H7 (cell line): ENCODE results near the gene CLECL1. TPM values are rescaled to one million over a fixed set of nuclear protein-coding genes. Genes with fewer than 3 reads are reported as not detected.
A peak's percentile ranks its signal among the peaks of the same experiment; 100 is the strongest.
"Not testable (repeated sequence)": the region's sequence is repeated elsewhere in the genome, so short reads cannot be mapped to it uniquely, and the experiment has no call there.

Experiments
- DNase-seq: peaks from one replicate; pipeline ENCODE4 v3.0.0; 2012
- H3K27me3 ChIP-seq: 2 replicates; pipeline ENCODE4 v1.6.0; 2011; ENCODE audit warnings: mild to moderate bottlenecking, low read length; ENCODE audit not compliant: control insufficient read depth, insufficient read depth
- H3K36me3 ChIP-seq: replicated peaks from 2 replicates; pipeline ENCODE4 v1.5.1; 2011; ENCODE audit warnings: low read length; ENCODE audit not compliant: control insufficient read depth, insufficient read depth
- H3K4me3 ChIP-seq: 2 replicates; pipeline ENCODE4 v1.5.1; 2011; ENCODE audit warnings: low read depth, mild to moderate bottlenecking, control low read depth, low read length, moderate library complexity; ENCODE audit not compliant: insufficient read depth
- total RNA-seq: library from RNA; depleted of rRNA; stranded (reverse); fragments of >200 nt; shearing (Covaris generic); gene quantifications from 2 replicates; pipeline ENCODE4 v1.2.3, GENCODE V29; 2014

Gene CLECL1
- total RNA-seq, 1 experiment from 2014 or later, result not detected

DNA sequence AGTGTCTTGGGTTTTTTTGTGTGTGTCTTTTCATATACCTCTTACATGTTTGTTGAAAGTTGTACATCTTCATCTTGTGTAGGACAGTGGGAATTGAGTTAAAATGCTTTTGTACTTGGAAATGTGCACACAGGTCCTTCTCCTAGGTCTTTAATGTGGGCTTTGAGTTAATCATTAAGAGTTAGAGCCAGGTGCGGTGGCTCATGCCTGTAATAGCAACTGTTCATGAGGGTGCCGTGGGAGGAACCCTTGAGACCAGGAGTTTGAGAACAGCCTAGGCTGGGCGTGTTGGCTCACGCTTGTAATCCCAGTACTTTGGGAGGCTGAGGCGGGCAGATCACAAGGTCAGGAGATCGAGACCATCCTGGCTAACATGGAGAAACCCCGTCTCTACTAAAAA is 13.9 kb downstream of the CLECL1 start:
- DNase-seq, result no peak
- Histone ChIP-seq H3K36me3 (no peaks in the 10 kb centered on the region), H3K4me3 (no peak overlapping the region), H3K27me3 (no peaks in the 10 kb centered on the region)

GRCh38 chr12:9717070-9717925 is 15.6 kb downstream of the CLECL1 start:
- no peak for DNase-seq
- H3K27me3 ChIP-seq, result no peaks in the 10 kb centered on the region
- no peaks in the 10 kb centered on the region for H3K36me3 ChIP-seq
- no peak overlapping the region for H3K4me3 ChIP-seq

DNA sequence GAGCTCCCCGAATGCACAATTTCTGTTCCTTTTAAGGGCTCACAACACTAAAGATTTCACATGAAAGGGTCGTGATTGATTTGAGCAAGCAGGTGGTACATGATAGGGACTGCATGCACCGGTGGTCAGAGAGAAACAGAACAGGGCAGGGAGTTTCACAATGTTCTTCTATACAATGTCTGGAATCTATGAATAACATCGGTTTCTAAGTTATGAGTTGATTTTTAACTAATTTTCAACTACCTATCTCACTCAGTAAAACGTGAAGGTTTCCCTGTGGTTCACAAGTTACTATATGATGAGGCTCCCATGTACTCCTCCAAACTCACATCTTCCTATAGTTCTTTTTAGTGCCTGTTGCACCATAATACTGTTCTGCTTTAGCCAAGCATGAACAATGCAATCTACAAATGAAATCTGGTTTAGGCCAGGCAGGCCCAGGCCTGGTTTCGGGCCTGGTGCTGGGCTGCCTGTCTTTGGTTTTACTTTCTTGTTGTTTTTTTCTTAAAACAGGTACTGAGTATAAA is 19.8 kb downstream of the CLECL1 start:
- not testable (repeated sequence) for DNase-seq, H3K36me3 ChIP-seq, H3K27me3 ChIP-seq, H3K4me3 ChIP-seq

GRCh38 chr12:9711664-9712063 is 21.2 kb downstream of the CLECL1 start:
- DNase-seq, result no peak
- no peak overlapping the region for H3K4me3 ChIP-seq
- no peaks in the 10 kb centered on the region for H3K36me3 ChIP-seq
- no peaks in the 10 kb centered on the region for H3K27me3 ChIP-seq

DNA sequence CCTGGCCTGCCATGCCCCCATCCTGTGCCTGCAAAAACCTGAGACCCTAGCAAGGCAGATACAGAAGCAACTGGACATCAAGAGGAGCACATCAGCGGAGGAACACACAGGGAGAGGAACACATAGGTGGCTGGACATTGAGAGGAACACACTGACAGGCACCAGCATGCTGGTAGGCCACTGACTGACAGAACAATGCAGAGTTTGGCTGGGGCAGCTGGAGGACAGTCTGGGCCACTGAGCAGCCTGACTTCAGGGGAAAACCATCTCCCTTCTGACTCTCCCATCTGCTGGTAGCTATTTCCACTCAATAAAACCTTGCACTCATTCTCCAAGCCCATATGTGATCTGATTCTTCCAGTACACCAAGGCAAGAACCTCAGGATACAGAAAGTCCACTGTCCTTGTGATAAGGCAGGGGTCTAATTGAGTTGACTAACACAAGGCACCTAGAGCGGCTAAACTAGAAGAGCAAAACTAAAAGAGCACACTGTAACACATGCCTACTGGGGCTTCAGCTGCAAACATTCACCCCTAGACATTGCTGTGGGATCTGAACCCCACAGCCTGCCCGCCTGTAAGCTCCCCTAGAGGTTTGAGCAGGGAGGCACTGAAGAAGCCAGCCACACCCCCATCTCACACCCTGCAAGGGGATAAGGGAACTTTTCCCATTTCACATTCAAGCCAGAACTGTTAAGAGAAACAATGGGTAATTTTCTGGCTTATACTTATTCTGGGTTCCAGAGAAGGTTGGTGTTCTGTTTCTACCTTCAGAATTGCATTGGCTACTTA is 22.1 kb downstream of the CLECL1 start:
- H3K36me3 ChIP-seq, result no peaks in the 10 kb centered on the region
- DNase-seq, result no peak
- H3K4me3 ChIP-seq, result no peak overlapping the region

DNA sequence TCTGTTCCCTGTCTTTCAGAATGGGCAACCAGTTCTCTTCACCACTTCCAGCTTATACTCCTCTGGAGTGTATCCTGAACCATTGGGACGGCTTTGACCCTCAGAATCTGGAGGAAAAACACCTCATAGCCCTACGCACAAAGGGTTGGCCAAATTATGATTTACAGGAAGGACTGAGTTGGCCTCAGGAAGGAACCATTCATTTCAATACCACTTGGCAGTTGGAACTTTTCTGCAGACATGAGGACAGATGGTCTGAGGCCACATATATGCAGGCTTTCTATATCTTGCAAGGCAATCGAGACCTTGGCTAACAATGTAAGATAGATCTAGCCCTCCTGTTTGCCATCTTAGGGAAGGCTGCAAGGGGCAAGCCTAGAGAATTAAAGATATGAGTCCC is 24.0 kb downstream of the CLECL1 start:
- Histone ChIP-seq H3K4me3 (no peak overlapping the region), H3K27me3 (no peaks in the 10 kb centered on the region), H3K36me3 (no peaks in the 10 kb centered on the region)
- DNase-seq, result no peak

More for the DNA sequence above, 22.1 kb downstream of the CLECL1 start:
- no peaks in the 10 kb centered on the region for H3K27me3 ChIP-seq

GRCh38 chr12:9707864-9708808 is 24.8 kb downstream of the CLECL1 start:
- Histone ChIP-seq H3K27me3 (no peaks in the 10 kb centered on the region), H3K36me3 (no peaks in the 10 kb centered on the region), H3K4me3 (no peak overlapping the region)
- peak; percentile 22 for DNase-seq

GRCh38 chr12:9707356-9707755 is 25.5 kb downstream of the CLECL1 start:
- DNase-seq, result no peak
- Histone ChIP-seq H3K36me3 (no peaks in the 10 kb centered on the region), H3K27me3 (no peaks in the 10 kb centered on the region), H3K4me3 (no peak overlapping the region)

DNA sequence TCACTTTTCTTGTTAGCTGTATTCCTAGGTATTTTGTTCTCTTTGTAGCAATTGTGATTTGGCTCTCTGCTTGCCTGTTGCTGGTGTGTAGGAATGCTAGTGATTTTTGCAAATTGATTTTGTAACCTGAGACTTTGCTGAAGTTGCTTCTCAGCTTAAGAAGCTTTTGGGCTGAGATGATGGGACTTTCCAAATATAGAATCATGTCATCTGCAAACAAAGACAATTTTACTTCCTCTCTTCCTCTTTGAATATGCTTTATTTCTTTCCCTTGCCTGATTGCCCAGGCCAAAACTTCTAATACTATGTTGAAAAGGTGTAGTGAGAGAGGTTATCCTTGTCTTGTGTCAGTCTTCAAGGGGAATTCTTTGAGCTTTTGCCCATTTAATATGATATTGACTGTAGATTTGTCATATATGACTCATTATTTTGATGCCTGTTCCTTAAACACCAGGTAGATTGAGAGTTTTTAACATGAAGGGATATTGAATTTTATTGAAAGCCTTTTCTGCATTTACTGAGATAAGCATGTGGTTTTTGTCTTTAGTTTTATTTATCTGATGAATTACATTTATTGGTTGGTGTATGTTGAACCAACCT is 26.7 kb downstream of the CLECL1 start:
- no peak overlapping the region for H3K4me3 ChIP-seq
- no peaks in the 10 kb centered on the region for H3K27me3 ChIP-seq
- no peaks in the 10 kb centered on the region for H3K36me3 ChIP-seq
- no peak for DNase-seq

- not testable (repeated sequence) for H3K36me3 ChIP-seq, DNase-seq, H3K4me3 ChIP-seq, H3K27me3 ChIP-seq
Observed at GRCh38 chr12:9704561-9704960, 28.3 kb downstream of the CLECL1 start.

- H3K36me3 ChIP-seq, result no peaks in the 10 kb centered on the region
- H3K27me3 ChIP-seq, result no peaks in the 10 kb centered on the region
- H3K4me3 ChIP-seq, result no peak overlapping the region
- DNase-seq, result no peak
Observed at GRCh38 chr12:9702255-9702654, 30.6 kb downstream of the CLECL1 start.

DNA sequence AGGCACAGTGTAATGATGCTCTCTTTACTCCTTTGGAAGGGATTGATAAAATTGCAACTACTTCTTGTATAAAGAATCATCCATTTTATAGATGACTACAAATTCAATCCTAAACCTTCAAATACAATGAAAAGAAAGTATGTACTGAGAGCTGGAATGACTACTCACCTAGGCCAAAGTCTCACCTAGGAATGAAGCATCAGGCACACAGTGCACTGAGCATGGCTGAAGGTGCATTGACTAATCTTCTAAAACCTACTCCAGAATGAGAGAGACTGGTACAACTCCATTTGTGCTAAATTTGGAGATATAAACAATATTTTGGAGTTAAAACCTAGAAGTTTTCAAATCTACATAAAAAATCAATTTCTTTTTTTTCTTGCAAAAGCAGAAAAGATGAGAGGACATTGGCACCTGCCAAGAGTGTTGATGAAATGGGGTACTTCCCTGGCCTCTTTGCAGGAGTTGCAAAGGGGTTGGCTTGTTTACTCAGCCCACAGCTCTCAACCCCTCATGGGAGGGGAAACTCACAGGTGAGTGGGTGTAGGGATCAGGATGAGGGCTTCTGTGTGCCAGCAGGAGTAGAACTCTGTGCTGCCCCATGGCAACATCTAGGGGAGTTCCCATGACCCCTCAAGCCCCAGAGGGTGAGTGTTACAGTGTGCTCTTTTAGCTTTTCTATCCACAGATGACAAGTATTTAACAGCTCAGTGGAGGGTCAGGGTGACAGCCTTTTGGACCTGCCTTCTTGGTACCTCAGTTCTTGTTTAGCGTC is 31.3 kb downstream of the CLECL1 start:
- DNase-seq, result no peak
- H3K36me3 ChIP-seq, result no peaks in the 10 kb centered on the region
- no peaks in the 10 kb centered on the region for H3K27me3 ChIP-seq
- H3K4me3 ChIP-seq, result no peak overlapping the region

- DNase-seq, result no peak
- H3K4me3 ChIP-seq, result no peak overlapping the region
- no peaks in the 10 kb centered on the region for H3K27me3 ChIP-seq
- H3K36me3 ChIP-seq, result no peaks in the 10 kb centered on the region
Observed at GRCh38 chr12:9700606-9700956, 32.3 kb downstream of the CLECL1 start.
